Subcutaneous abdominal adipose tissue (tissue), 5 donors: ENCODE measurements around the gene LARP4.

Source experiments
- H3K27ac ChIP-seq: one replicate; pipeline ENCODE4 v1.7.0; 2013; ENCODE audit warnings: low read depth, mild to moderate bottlenecking, inconsistent platforms, low read length, moderate library complexity
- H3K27me3 ChIP-seq, 5 donors: one replicate each; pipeline ENCODE4 v1.7.0; 2013; ENCODE audit warnings: low read length in 5 of 5, inconsistent platforms in 1 of 5; ENCODE audit not compliant: control insufficient read depth in 5 of 5, insufficient read depth in 4 of 5
- H3K36me3 ChIP-seq, 5 donors: one replicate each; pipeline ENCODE4 v1.7.0; 2013; ENCODE audit warnings: low read length in 5 of 5; ENCODE audit not compliant: control insufficient read depth in 5 of 5, insufficient read depth in 5 of 5
- H3K4me1 ChIP-seq, 5 donors: one replicate each; pipeline ENCODE4 v1.7.0; 2013; ENCODE audit warnings: low read length in 5 of 5, mild to moderate bottlenecking in 3 of 5, moderate library complexity in 1 of 5; ENCODE audit not compliant: control insufficient read depth in 5 of 5, insufficient read depth in 5 of 5
- H3K4me3 ChIP-seq, 5 donors: one replicate each; pipeline ENCODE4 v1.7.0; 2013; ENCODE audit warnings: low read length in 5 of 5, low read depth in 1 of 5
- H3K9ac ChIP-seq, 5 donors: one replicate each; pipeline ENCODE4 v1.7.0; 2013; ENCODE audit warnings: low read length in 5 of 5, mild to moderate bottlenecking in 4 of 5, moderate library complexity in 3 of 5
- H3K9me3 ChIP-seq, 5 donors: one replicate each; pipeline ENCODE4 v1.7.0; 2013; ENCODE audit warnings: low read length in 5 of 5; ENCODE audit not compliant: control insufficient read depth in 5 of 5
- donor health status: healthy.
- donor health status: healthy.
- donor health status: healthy.
- donor health status: healthy.
- donor health status: healthy.

The LARP4 gene

DNA sequence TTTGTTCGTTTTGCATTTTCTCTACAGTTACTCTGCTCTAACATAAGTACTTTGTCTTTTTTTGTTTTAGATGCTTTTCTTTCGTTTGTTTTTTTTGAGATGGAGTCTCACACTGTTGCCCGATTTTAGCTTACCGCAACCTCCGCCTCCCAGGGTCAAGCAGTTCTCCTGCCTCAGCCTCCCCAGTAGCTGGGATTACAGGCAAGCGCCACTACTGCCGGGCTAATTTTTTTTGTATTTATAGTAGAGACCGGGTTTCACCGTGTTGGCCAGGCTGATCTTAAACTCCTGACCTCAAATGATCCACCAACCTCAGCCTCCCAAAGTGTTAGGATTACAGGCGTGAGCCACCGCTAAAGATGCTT, 106.8 kb downstream of the LARP4 start:
- Histone ChIP-seq H3K4me1 (peaks cover 0 to 48% (median 34%) of the 10 kb centered on the region in 5 donors), H3K9me3 (no peaks in the 10 kb centered on the region), H3K4me3 (no peak overlapping the region), H3K27me3 (no peaks in the 10 kb centered on the region), H3K9ac (peak overlapping the region in 1 of 5 donors; percentile 98), H3K36me3 (no peaks in the 10 kb centered on the region), H3K27ac (no peak overlapping the region)

DNA sequence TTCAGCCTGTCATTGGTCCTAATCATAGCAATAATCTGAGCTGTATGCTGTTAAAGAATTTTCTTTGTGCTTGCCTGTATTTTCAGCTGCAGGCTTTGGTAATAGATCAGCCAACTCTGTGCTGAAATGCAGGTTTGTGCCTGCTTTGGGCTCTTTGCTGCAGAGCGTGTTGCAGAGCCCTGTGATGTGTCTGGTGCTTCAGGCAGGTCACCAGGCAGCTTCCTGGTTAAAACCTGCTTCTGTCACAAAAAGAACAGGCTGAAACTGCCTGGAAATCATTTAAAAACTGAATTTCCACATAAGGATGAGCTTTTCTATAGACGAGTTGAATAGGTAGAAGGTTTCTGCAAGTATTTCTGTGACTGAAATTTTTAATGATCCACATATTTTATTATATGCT, 107.2 kb downstream of the LARP4 start:
- H3K9me3 ChIP-seq: no peaks in the 10 kb centered on the region
- H3K4me3 ChIP-seq: no peak overlapping the region
- H3K27ac ChIP-seq: no peak overlapping the region
- H3K4me1 ChIP-seq: peaks cover 0 to 48% (median 34%) of the 10 kb centered on the region in 5 donors
- H3K9ac ChIP-seq: no peak overlapping the region
- H3K36me3 ChIP-seq: no peaks in the 10 kb centered on the region
- no peaks in the 10 kb centered on the region for H3K27me3 ChIP-seq

DNA sequence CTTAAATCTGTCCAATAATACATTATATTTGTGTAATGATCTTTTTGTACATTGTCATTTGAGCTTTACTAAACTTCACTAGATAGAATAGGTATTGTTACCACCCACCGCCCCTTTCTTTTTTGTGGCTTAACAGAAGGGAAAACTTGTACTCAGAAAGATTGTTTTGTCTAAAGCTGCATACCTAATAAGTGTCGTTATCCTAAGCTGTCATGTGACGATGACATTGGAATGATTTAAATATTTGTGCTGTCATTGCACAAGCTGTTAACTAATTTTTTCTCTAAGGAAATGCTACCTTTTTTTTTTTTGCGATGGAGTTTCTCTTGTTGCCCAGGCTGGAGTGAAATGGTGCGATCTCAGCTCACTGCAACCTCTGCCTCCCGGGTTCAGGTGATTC, 107.7 kb downstream of the LARP4 start:
- Histone ChIP-seq H3K36me3 (no peaks in the 10 kb centered on the region), H3K4me1 (peaks cover 0 to 48% (median 34%) of the 10 kb centered on the region in 5 donors), H3K27me3 (no peaks in the 10 kb centered on the region), H3K9me3 (no peaks in the 10 kb centered on the region), H3K27ac (no peak overlapping the region), H3K9ac (no peak overlapping the region), H3K4me3 (no peak overlapping the region)

DNA sequence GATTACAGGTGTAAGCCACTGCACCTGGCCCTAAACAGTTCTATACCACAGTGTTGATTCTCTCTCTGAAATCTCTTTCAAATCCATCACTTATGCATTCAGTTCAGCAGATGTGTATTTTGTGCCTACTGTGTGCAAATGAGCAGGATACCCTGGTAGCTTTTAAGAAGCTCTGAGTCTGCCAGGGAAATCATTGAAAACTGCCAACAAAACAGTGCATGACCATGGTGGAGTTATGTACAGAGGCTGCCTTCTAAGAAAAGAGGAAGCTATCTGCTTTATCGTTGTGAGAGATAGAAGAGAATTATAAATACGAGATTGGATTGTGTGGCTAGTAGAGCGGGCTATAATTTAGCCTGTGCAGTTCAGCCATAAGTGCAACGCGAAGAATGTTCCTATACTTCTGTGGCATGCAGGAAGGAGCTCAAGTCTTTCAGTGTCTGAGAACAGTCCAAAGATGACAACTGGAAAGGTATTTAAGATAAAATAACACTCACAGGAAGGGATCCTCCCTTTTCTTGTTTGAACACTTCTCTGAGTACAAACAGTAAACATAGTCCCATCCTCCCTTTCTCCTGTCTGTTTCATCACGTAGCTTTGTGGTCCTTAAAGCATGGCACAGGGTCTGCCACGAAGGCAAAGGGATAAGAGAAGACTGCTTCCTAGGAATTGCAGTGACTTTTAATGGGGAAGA, 108.4 kb downstream of the LARP4 start:
- Histone ChIP-seq H3K4me1 (peaks cover 0 to 51% (median 35%) of the 10 kb centered on the region in 5 donors), H3K4me3 (no peak overlapping the region), H3K9ac (no peak overlapping the region), H3K27me3 (no peaks in the 10 kb centered on the region), H3K27ac (no peak overlapping the region), H3K36me3 (no peaks in the 10 kb centered on the region), H3K9me3 (no peaks in the 10 kb centered on the region)

DNA sequence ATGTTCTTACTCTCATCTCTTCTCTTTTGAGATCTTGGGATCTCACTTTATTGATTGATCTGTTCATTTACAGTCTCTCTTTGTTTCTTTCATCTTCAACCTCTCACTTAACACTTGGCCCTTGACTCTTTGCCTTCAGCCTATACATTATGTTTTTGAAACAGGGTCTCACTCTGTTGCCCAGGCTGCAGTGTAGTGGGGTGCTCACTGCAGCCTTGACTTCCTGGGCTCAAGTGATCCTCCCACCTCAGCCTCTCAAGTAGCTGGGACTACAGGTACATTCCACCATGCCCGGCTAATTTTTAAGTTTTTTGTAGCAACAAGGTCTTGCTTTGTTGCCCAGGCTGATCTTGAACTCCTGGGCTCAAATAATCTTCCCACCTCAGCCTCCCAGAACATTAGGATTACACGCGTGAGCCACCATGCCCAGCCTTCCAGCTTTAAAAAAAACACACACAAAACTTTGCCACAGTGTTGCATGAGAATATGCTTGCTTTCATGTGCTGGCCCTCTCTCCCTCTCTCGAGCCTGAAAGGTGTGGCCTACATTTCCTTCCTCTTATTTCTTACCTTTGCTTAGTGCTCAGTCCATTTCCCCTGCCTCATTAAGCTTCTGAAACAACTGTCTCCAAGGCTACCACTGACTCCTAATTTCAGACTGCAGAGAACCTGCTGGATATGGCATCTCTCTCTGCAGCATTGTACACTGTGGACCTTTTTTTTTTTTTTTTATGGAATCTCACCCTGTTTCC, 114.0 kb downstream of the LARP4 start:
- H3K36me3 ChIP-seq: no peaks in the 10 kb centered on the region
- no peak overlapping the region for H3K9ac ChIP-seq
- no peaks in the 10 kb centered on the region for H3K9me3 ChIP-seq
- no peaks in the 10 kb centered on the region for H3K27me3 ChIP-seq
- no peak overlapping the region for H3K27ac ChIP-seq
- no peak overlapping the region for H3K4me3 ChIP-seq
- peaks cover 2 to 30% (median 28%) of the 10 kb centered on the region in 5 donors for H3K4me1 ChIP-seq

DNA sequence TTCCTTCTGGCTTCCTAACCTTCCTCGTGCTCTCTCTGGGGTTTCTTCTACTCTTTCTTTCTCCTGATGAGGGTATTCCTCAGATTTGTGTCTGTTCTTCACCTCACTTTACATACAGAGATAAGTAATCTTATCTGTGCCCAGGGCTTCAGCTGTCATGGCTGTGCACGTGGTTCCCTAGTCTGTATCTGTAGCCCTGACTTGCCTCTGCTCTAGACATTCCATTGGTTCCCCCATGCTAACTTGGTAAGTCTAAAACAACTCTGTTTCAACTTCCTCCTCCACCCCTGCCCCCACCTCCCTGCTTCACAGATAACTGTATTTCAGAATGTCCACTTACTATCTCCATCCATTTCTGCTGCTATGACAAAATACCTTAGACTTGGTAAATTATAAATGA, 114.9 kb downstream of the LARP4 start:
- Histone ChIP-seq H3K36me3 (no peaks in the 10 kb centered on the region), H3K27ac (no peak overlapping the region), H3K27me3 (no peaks in the 10 kb centered on the region), H3K4me3 (no peak overlapping the region), H3K9ac (no peak overlapping the region), H3K4me1 (peaks cover 2 to 35% (median 30%) of the 10 kb centered on the region in 5 donors), H3K9me3 (no peaks in the 10 kb centered on the region)

DNA sequence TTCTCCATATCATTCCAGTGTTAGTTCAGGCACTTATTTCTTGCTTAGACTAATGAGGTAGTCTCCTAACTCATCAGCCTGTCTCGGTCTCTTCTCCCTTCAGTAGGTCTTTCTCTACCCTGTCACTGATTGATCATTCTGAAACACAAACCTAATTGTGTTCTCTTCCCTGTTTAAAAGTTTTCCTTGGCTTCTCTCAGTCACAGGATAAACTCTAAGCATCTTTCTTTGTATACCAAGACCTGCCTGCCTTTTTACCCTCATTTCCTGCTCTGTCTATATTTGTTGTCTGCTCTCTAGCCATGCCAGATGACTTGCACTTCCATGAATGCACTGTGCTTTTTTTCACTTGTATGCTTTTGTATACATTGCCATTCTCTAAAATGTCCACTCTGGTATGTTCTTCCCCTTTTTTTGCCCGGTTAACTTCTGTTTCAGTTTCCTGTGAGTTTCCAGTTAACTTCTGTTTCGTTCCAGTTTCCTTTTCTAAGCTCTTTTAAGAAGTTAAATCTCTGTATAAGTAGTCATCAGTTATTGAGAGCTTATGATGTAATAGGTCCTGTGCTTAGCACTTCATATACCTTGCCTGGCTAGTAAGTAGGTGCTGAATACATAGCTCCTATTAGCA, 116.8 kb downstream of the LARP4 start:
- H3K9me3 ChIP-seq: no peaks in the 10 kb centered on the region
- no peaks in the 10 kb centered on the region for H3K27me3 ChIP-seq
- no peak overlapping the region for H3K4me3 ChIP-seq
- no peak overlapping the region for H3K27ac ChIP-seq
- no peaks in the 10 kb centered on the region for H3K36me3 ChIP-seq
- H3K4me1 ChIP-seq: peaks cover 2 to 42% (median 32%) of the 10 kb centered on the region in 5 donors
- H3K9ac ChIP-seq: peak overlapping the region in 1 of 5 donors; percentile 39

DNA sequence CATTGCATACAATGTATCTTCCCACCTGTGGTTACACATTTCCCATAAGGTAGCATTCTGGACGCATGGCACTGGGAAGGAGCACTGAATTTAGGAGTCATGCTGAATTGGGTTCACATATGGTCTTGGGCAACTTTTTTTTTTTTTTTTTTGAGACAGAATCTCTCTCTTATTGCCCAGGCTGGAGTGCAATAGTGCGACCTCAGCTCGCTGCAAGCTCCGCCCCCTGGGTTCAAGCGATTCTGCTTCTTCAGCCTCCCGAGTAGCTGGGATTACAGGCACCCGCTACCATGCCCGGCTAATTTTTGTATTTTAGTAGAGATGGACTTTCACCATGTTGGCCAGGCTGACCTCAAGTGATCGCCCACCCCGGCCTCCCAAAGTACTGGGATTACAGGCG, 117.4 kb downstream of the LARP4 start:
- no peak overlapping the region for H3K27ac ChIP-seq
- no peaks in the 10 kb centered on the region for H3K9me3 ChIP-seq
- peaks cover 2 to 42% (median 32%) of the 10 kb centered on the region in 5 donors for H3K4me1 ChIP-seq
- no peaks in the 10 kb centered on the region for H3K27me3 ChIP-seq
- H3K36me3 ChIP-seq: no peaks in the 10 kb centered on the region
- no peak overlapping the region for H3K9ac ChIP-seq
- no peak overlapping the region for H3K4me3 ChIP-seq

DNA sequence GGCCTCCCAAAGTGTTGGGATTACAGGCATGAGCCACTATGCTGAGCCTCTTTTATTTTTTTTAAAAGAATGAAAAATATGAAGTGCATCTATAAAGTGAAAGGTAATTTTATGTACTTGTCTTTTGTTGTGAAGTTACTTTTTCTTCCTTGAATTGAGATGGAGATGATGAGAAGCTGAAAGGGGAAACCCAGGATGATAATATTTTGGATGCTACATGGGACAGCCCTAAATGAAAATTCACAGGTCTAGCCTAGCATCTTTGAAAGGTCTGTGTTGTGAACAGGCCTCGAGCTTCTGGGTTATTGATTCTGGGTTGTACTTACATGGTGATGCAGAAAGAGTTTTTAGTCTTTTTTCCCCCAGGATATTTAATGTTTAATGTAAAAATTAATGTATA, 118.7 kb downstream of the LARP4 start:
- Histone ChIP-seq H3K9ac (no peak overlapping the region), H3K4me1 (peaks cover under 1 to 37% (median 28%) of the 10 kb centered on the region in 5 donors), H3K9me3 (no peaks in the 10 kb centered on the region), H3K36me3 (peaks cover 0 to 4% (median 0%) of the 10 kb centered on the region in 5 donors), H3K27ac (no peak overlapping the region), H3K4me3 (no peak overlapping the region), H3K27me3 (no peaks in the 10 kb centered on the region)
